Measurements from ENCODE around the gene TSPAN32. TPM values are rescaled to one million over a fixed set of nuclear protein-coding genes. Genes with fewer than 3 reads are reported as not detected.

TSPAN32 gene
- polyA plus RNA-seq, 1 donor (not counting 4 experiments of a cell fraction or from before 2014, with no cell fraction given): not detected

GRCh38 chr11:2299773-2300172 is 2.0 kb upstream of the TSPAN32 start:
- Histone ChIP-seq H3K9me1 (ENCODE audit: control insufficient read depth, extremely low read depth, insufficient read depth, low read length) (no peaks in the 10 kb centered on the region), H3K79me2 (ENCODE audit: control insufficient read depth, insufficient read depth, low read length) (no peaks in the 10 kb centered on the region), H4K20me1 (ENCODE audit: control insufficient read depth, extremely low read depth, insufficient read depth, low read length) (no peaks in the 10 kb centered on the region), H3K4me3 (ENCODE audit: control insufficient read depth in 2 of 3, extremely low read depth in 1 of 3, insufficient read depth in 2 of 3, low read depth in 1 of 3, low read length in 3 of 3) (no peak overlapping the region), H3K9me3 (ENCODE audit: control insufficient read depth, low read depth, low read length) (no peaks in the 10 kb centered on the region), H2AFZ (ENCODE audit: control insufficient read depth, low read length) (no peak overlapping the region), H3K36me3 (ENCODE audit: control insufficient read depth in 2 of 2, extremely low read depth in 1 of 2, insufficient read depth in 2 of 2, low read length in 2 of 2) (no peaks in the 10 kb centered on the region), H3K4me1 (ENCODE audit: control insufficient read depth, extremely low read depth, insufficient read depth, low read length) (no peaks in the 10 kb centered on the region), H3K27me3 (ENCODE audit: control insufficient read depth, extremely low read depth, insufficient read depth, low read length) (peaks cover 11% of the 10 kb centered on the region), H3K4me2 (ENCODE audit: control insufficient read depth, extremely low read depth, insufficient read depth, low read depth, low read length) (no peak overlapping the region), H3K9ac (ENCODE audit: control insufficient read depth, extremely low read depth, insufficient read depth, low read length) (no peak overlapping the region), H3K27ac (ENCODE audit: control insufficient read depth, insufficient read depth, low read length) (no peak overlapping the region)
- DNase-seq (ENCODE audit: low read depth, low spot score): no peak
- dilution Hi-C loops (cut with MboI; ENCODE audit: extremely low pct_ligation_motif_present, low sequenced_read_pairs): no loop called here
- no peak for FAIRE-seq
- no peak for TF ChIP-seq CTCF (optimal IDR thresholded peaks at IDR 0.05 in 1 of 3, IDR thresholded peaks at IDR 0.05 in 1 of 3, conservative IDR thresholded peaks at IDR 0.05 in 1 of 3; ENCODE audit: extremely low read depth in 1 of 3, insufficient read depth in 2 of 3, low read length in 3 of 3)
- no peak for TF ChIP-seq EZH2 (IDR thresholded peaks at IDR 0.05; ENCODE audit: low read length)

- dilution Hi-C loops (cut with MboI; ENCODE audit: extremely low pct_ligation_motif_present, low sequenced_read_pairs): no loop called here
- Histone ChIP-seq H3K4me1 (ENCODE audit: control insufficient read depth, extremely low read depth, insufficient read depth, low read length) (no peaks in the 10 kb centered on the region), H3K79me2 (ENCODE audit: control insufficient read depth, insufficient read depth, low read length) (no peaks in the 10 kb centered on the region), H4K20me1 (ENCODE audit: control insufficient read depth, extremely low read depth, insufficient read depth, low read length) (no peaks in the 10 kb centered on the region), H3K27me3 (ENCODE audit: control insufficient read depth, extremely low read depth, insufficient read depth, low read length) (peaks cover 11% of the 10 kb centered on the region), H3K9ac (ENCODE audit: control insufficient read depth, extremely low read depth, insufficient read depth, low read length) (no peak overlapping the region), H3K4me2 (ENCODE audit: control insufficient read depth, extremely low read depth, insufficient read depth, low read depth, low read length) (no peak overlapping the region), H3K4me3 (ENCODE audit: control insufficient read depth in 2 of 3, extremely low read depth in 1 of 3, insufficient read depth in 2 of 3, low read depth in 1 of 3, low read length in 3 of 3) (no peak overlapping the region), H2AFZ (ENCODE audit: control insufficient read depth, low read length) (no peak overlapping the region), H3K9me1 (ENCODE audit: control insufficient read depth, extremely low read depth, insufficient read depth, low read length) (no peaks in the 10 kb centered on the region), H3K36me3 (ENCODE audit: control insufficient read depth in 2 of 2, extremely low read depth in 1 of 2, insufficient read depth in 2 of 2, low read length in 2 of 2) (no peaks in the 10 kb centered on the region), H3K27ac (ENCODE audit: control insufficient read depth, insufficient read depth, low read length) (no peak overlapping the region), H3K9me3 (ENCODE audit: control insufficient read depth, low read depth, low read length) (no peaks in the 10 kb centered on the region)
- TF ChIP-seq EZH2 (IDR thresholded peaks at IDR 0.05; ENCODE audit: low read length): no peak
- TF ChIP-seq CTCF (optimal IDR thresholded peaks at IDR 0.05 in 1 of 3, IDR thresholded peaks at IDR 0.05 in 1 of 3, conservative IDR thresholded peaks at IDR 0.05 in 1 of 3; ENCODE audit: extremely low read depth in 1 of 3, insufficient read depth in 2 of 3, low read length in 3 of 3): no peak
- no peak for FAIRE-seq
- DNase-seq (ENCODE audit: low read depth, low spot score): no peak
These were observed 1.4 kb upstream of the TSPAN32 start for GRCh38 chr11:2300290-2300935.

Measured in keratinocyte (primary cell).